ENCODE measurements around the gene ZNF507. TPM values are rescaled to one million over a fixed set of nuclear protein-coding genes. Genes with fewer than 3 reads are reported as not detected.

ZNF507 gene
- total RNA-seq, 1 experiment from 2014 or later: 31.1 TPM

- Mint-ChIP-seq H3K27me3 (ENCODE audit: low read depth) (no peaks in the 10 kb centered on the region), H3K9me3 (no peaks in the 10 kb centered on the region), H3K4me1 (peaks cover 6 to 14% of the 10 kb centered on the region in 2 experiments), H3K4me3 (no peak overlapping the region), H3K36me3 (ENCODE audit: insufficient read depth in 1 of 3, low read depth in 3 of 3) (peaks cover 47 to 70% (median 59%) of the 10 kb centered on the region in 3 experiments), H3K27ac (no peak overlapping the region)
- H3K23ac ChIP-seq (ENCODE audit: insufficient read length, low read depth, low read length): no peak overlapping the region
- H3K18ac ChIP-seq (ENCODE audit: insufficient read length, low read depth, low read length): no peak overlapping the region
- no peaks in the 10 kb centered on the region for H3K23me2 ChIP-seq (ENCODE audit: insufficient read length, low read depth, low read length, poor library complexity, severe bottlenecking)
- H3K4ac ChIP-seq (ENCODE audit: low read depth, low read length): no peak overlapping the region
- H3K4me1 ChIP-seq (ENCODE audit: insufficient read depth, low read length): no peaks in the 10 kb centered on the region
- no peak overlapping the region for H2BK15ac ChIP-seq (ENCODE audit: low read depth, low read length)
- H3K4me2 ChIP-seq (ENCODE audit: insufficient read depth, insufficient read length, low read length): no peak overlapping the region
- H2BK5ac ChIP-seq (ENCODE audit: insufficient read length, low read length): no peak overlapping the region
- H3K14ac ChIP-seq (ENCODE audit: insufficient read depth, low read length): no peak overlapping the region
- TF ChIP-seq CTCF (conservative IDR thresholded peaks at IDR 0.05): no peak
- H4K5ac ChIP-seq (ENCODE audit: insufficient read length, low read depth, low read length): no peak overlapping the region
- H2BK120ac ChIP-seq (ENCODE audit: low read depth, low read length, poor library complexity, severe bottlenecking): no peak overlapping the region
- DNase-seq: no peak
- no peak overlapping the region for H4K8ac ChIP-seq (replicated peaks; ENCODE audit: insufficient read length, low read depth, low read length)
- H3K56ac ChIP-seq (ENCODE audit: insufficient read length, low read depth, low read length): no peak overlapping the region
- peaks cover 2% of the 10 kb centered on the region for H3K79me1 ChIP-seq (ENCODE audit: insufficient read depth, low read depth, low read length, poor library complexity, severe bottlenecking)
- H4K20me1 ChIP-seq (ENCODE audit: control insufficient read depth, insufficient read depth, insufficient read length): no peaks in the 10 kb centered on the region
- H3T11ph ChIP-seq (ENCODE audit: low read length): no peak overlapping the region
- no peak overlapping the region for H2AK5ac ChIP-seq (ENCODE audit: insufficient read length, low read length)
- no peak overlapping the region for H4K91ac ChIP-seq (ENCODE audit: insufficient read length, low read depth, low read length)
- no peaks in the 10 kb centered on the region for H3K27me3 ChIP-seq (ENCODE audit: insufficient read depth, low read length)
- H3K9ac ChIP-seq (ENCODE audit: extremely low read depth, insufficient read length, low read length): no peak overlapping the region
- no peaks in the 10 kb centered on the region for H3K9me3 ChIP-seq (ENCODE audit: control insufficient read depth, low read depth, low read length)
- WGBS (ENCODE audit: extremely low coverage, insufficient read length, low lambda C conversion rate): no CpG with 5 or more reads among the region's 5 CpGs
- no peak overlapping the region for H2AFZ ChIP-seq (ENCODE audit: low read length)
- no peak overlapping the region for H3K27ac ChIP-seq (ENCODE audit: insufficient read length, low read depth, low read length)
- H2BK20ac ChIP-seq (ENCODE audit: low read depth, low read length, poor library complexity, severe bottlenecking): no peak overlapping the region
- no peak overlapping the region for H2BK12ac ChIP-seq (ENCODE audit: insufficient read length, low read depth, low read length)
- H3K79me2 ChIP-seq (ENCODE audit: insufficient read depth, low read length): no peaks in the 10 kb centered on the region
These were observed 70.3 kb downstream of the ZNF507 start for GRCh38 chr19:32415669-32416068.

All from H9 (cell line).